Activated naive CD4-positive, alpha-beta T cell treated with anti-CD3 and anti-CD28 coated beads, Interleukin-2, amount 10 ng/mL, durations not matched to agents 7 days and 5 days (primary cell): ENCODE results near the gene ZMIZ1.
A peak's percentile ranks its signal among the peaks of the same experiment; 100 is the strongest.

Source experiments
- CTCF ChIA-PET: fragments of 350-600 bp; sonication (Branson Sonifier 250); formaldehyde crosslinking; loops from one replicate; lab custom pipeline; 2021; ENCODE audit warnings: antibody characterized with exemption; lab: Charles Lee
- DNase-seq: peaks from one replicate; pipeline ENCODE4 v3.0.0-alpha.2; 2020
- H3K27ac Mint-ChIP-seq: one replicate; pipeline ENCODE4 v1.8.0; 2021; ENCODE audit warnings: mild to moderate bottlenecking, moderate library complexity, mixed read lengths
- H3K27me3 Mint-ChIP-seq: one replicate; pipeline ENCODE4 v1.8.0; 2021; ENCODE audit warnings: mild to moderate bottlenecking, mixed read lengths
- H3K36me3 Mint-ChIP-seq: one replicate; pipeline ENCODE4 v1.8.0; 2021; ENCODE audit warnings: mixed read lengths
- H3K4me1 Mint-ChIP-seq: one replicate; pipeline ENCODE4 v1.8.0; 2021; ENCODE audit warnings: mixed read lengths
- H3K4me3 Mint-ChIP-seq: one replicate; pipeline ENCODE4 v1.8.0; 2021; ENCODE audit warnings: mild to moderate bottlenecking, moderate library complexity, mixed read lengths
- H3K9me3 Mint-ChIP-seq: one replicate; pipeline ENCODE4 v1.8.0; 2021; ENCODE audit warnings: mixed read lengths

Gene ZMIZ1

GRCh38 chr10:79068562-79069324 lies at the start of gene ZMIZ1:
TSS of gene ZMIZ1 (plus strand) at chr10:79068966. CDS start at chr10:79201633, 132,667 bp downstream.
- H3K9me3 Mint-ChIP-seq, result no peaks in the 10 kb centered on the region
- H3K4me1 Mint-ChIP-seq, result peaks cover 55% of the 10 kb centered on the region
- H3K27ac Mint-ChIP-seq, result peak within 1 kb of the TSS; percentile 92

GRCh38 chr10:79019441-79020014 lies 49.2 kb upstream of the ZMIZ1 start:
- Mint-ChIP-seq H3K27me3 (peaks cover 21% of the 10 kb centered on the region), H3K4me1 (no peaks in the 10 kb centered on the region), H3K27ac (no peak overlapping the region), H3K4me3 (no peak overlapping the region), H3K9me3 (peaks cover 5% of the 10 kb centered on the region), H3K36me3 (no peaks in the 10 kb centered on the region)
- no peak for DNase-seq
- CTCF ChIA-PET, result no interaction called here

More at GRCh38 chr10:79068562-79069324, at the start of gene ZMIZ1:
- H3K36me3 Mint-ChIP-seq, result peaks cover 7% of the 10 kb centered on the region
- H3K27me3 Mint-ChIP-seq, result peaks cover 57% of the 10 kb centered on the region
- peak; percentile 86 for DNase-seq
- CTCF ChIA-PET, result interaction anchor here (2.4 kb wide), 1 partner anchor 94 kb away, joined by 7 read pairs; no protein-coding TSS in a partner anchor
- peak within 1 kb of the TSS; percentile 95 for H3K4me3 Mint-ChIP-seq

GRCh38 chr10:79020015-79020491 lies 48.7 kb upstream of the ZMIZ1 start:
- no peak for DNase-seq
- H3K36me3 Mint-ChIP-seq, result no peaks in the 10 kb centered on the region
- no peak overlapping the region for H3K27ac Mint-ChIP-seq
- peaks cover 5% of the 10 kb centered on the region for H3K9me3 Mint-ChIP-seq
- peaks cover 17% of the 10 kb centered on the region for H3K27me3 Mint-ChIP-seq
- H3K4me1 Mint-ChIP-seq, result peaks cover 1% of the 10 kb centered on the region
- H3K4me3 Mint-ChIP-seq, result no peak overlapping the region
- CTCF ChIA-PET, result no interaction called here

- DNase-seq, result no peak
- Mint-ChIP-seq H3K27me3 (peaks cover 17% of the 10 kb centered on the region), H3K27ac (no peak overlapping the region), H3K36me3 (no peaks in the 10 kb centered on the region), H3K4me1 (peaks cover 4% of the 10 kb centered on the region), H3K9me3 (peaks cover 5% of the 10 kb centered on the region), H3K4me3 (no peak overlapping the region)
- CTCF ChIA-PET, result no interaction called here
Observed at GRCh38 chr10:79020605-79021004, 48.2 kb upstream of the ZMIZ1 start.

- H3K4me3 Mint-ChIP-seq, result no peak overlapping the region
- no peak overlapping the region for H3K27ac Mint-ChIP-seq
- peaks cover 8% of the 10 kb centered on the region for H3K4me1 Mint-ChIP-seq
- no peaks in the 10 kb centered on the region for H3K36me3 Mint-ChIP-seq
- CTCF ChIA-PET, result no interaction called here
- peaks cover 9% of the 10 kb centered on the region for H3K27me3 Mint-ChIP-seq
- no peak for DNase-seq
- peaks cover 5% of the 10 kb centered on the region for H3K9me3 Mint-ChIP-seq
Observed at GRCh38 chr10:79021331-79021907, 47.3 kb upstream of the ZMIZ1 start.

GRCh38 chr10:79021948-79022499 lies 46.7 kb upstream of the ZMIZ1 start:
- DNase-seq, result no peak
- peaks cover 9% of the 10 kb centered on the region for H3K4me1 Mint-ChIP-seq
- no peak overlapping the region for H3K4me3 Mint-ChIP-seq
- H3K27ac Mint-ChIP-seq, result no peak overlapping the region
- H3K36me3 Mint-ChIP-seq, result no peaks in the 10 kb centered on the region
- CTCF ChIA-PET, result no interaction called here
- peaks cover 7% of the 10 kb centered on the region for H3K27me3 Mint-ChIP-seq
- peaks cover 5% of the 10 kb centered on the region for H3K9me3 Mint-ChIP-seq

GRCh38 chr10:79022565-79023230 lies 46.1 kb upstream of the ZMIZ1 start:
- peaks cover 4% of the 10 kb centered on the region for H3K27me3 Mint-ChIP-seq
- CTCF ChIA-PET, result no interaction called here
- no peak for DNase-seq
- peak overlapping the region; percentile 7 for H3K4me3 Mint-ChIP-seq
- H3K4me1 Mint-ChIP-seq, result peaks cover 11% of the 10 kb centered on the region
- H3K27ac Mint-ChIP-seq, result peak overlapping the region; percentile 47
- H3K9me3 Mint-ChIP-seq, result peaks cover 4% of the 10 kb centered on the region
- no peaks in the 10 kb centered on the region for H3K36me3 Mint-ChIP-seq

- H3K27ac Mint-ChIP-seq, result no peak overlapping the region
- CTCF ChIA-PET, result interaction anchor here (0.6 kb wide), 1 partner anchor 724 kb away, joined by 3 read pairs; no protein-coding TSS in a partner anchor
Observed at GRCh38 chr10:79023240-79024162, 45.3 kb upstream of the ZMIZ1 start.

GRCh38 chr10:79024296-79024695 lies 44.5 kb upstream of the ZMIZ1 start:
- H3K9me3 Mint-ChIP-seq, result no peaks in the 10 kb centered on the region
- no peaks in the 10 kb centered on the region for H3K36me3 Mint-ChIP-seq
- H3K4me3 Mint-ChIP-seq, result no peak overlapping the region
- no peak overlapping the region for H3K27ac Mint-ChIP-seq
- CTCF ChIA-PET, result interaction anchor here (1.0 kb wide), 1 partner anchor 9 kb away, joined by 4 read pairs; no protein-coding TSS in a partner anchor
- H3K4me1 Mint-ChIP-seq, result peaks cover 13% of the 10 kb centered on the region
- peak; percentile 7 for DNase-seq
- peaks cover 11% of the 10 kb centered on the region for H3K27me3 Mint-ChIP-seq

More at GRCh38 chr10:79023240-79024162, 45.3 kb upstream of the ZMIZ1 start:
- Mint-ChIP-seq H3K4me3 (no peak overlapping the region), H3K9me3 (no peaks in the 10 kb centered on the region), H3K4me1 (peaks cover 13% of the 10 kb centered on the region), H3K36me3 (no peaks in the 10 kb centered on the region), H3K27me3 (peaks cover 11% of the 10 kb centered on the region)
- no peak for DNase-seq

GRCh38 chr10:79024720-79025198 lies 44.0 kb upstream of the ZMIZ1 start:
- Mint-ChIP-seq H3K4me3 (no peak overlapping the region), H3K9me3 (no peaks in the 10 kb centered on the region), H3K36me3 (no peaks in the 10 kb centered on the region), H3K27ac (no peak overlapping the region), H3K4me1 (peaks cover 13% of the 10 kb centered on the region), H3K27me3 (peaks cover 14% of the 10 kb centered on the region)
- no peak for DNase-seq
- CTCF ChIA-PET, result interaction anchor here (1.0 kb wide), 1 partner anchor 9 kb away, joined by 4 read pairs; no protein-coding TSS in a partner anchor

- Mint-ChIP-seq H3K9me3 (no peaks in the 10 kb centered on the region), H3K36me3 (no peaks in the 10 kb centered on the region), H3K4me1 (peaks cover 13% of the 10 kb centered on the region), H3K27ac (no peak overlapping the region), H3K27me3 (peaks cover 19% of the 10 kb centered on the region), H3K4me3 (no peak overlapping the region)
- peak; percentile 43 for DNase-seq
- CTCF ChIA-PET, result interaction anchor here (1.0 kb wide), 1 partner anchor 10 kb away, joined by 4 read pairs; no protein-coding TSS in a partner anchor
Observed at GRCh38 chr10:79025199-79025832, 43.5 kb upstream of the ZMIZ1 start.

GRCh38 chr10:79026341-79026761 lies 42.4 kb upstream of the ZMIZ1 start:
- Mint-ChIP-seq H3K27me3 (peaks cover 22% of the 10 kb centered on the region), H3K4me3 (no peak overlapping the region), H3K9me3 (no peaks in the 10 kb centered on the region), H3K4me1 (peaks cover 13% of the 10 kb centered on the region), H3K27ac (no peak overlapping the region), H3K36me3 (no peaks in the 10 kb centered on the region)
- CTCF ChIA-PET, result no interaction called here
- DNase-seq, result no peak
